GM23248 (cell line): ENCODE results near the gene ADORA1.

Experiments used
- EZH2 ChIP-seq: fragments of 200-600 bp; sonication (generic); IDR thresholded peaks from 2 replicates; pipeline ENCODE4 v1.6.1; 2018; ENCODE audit warnings: antibody characterized with exemption, mild to moderate bottlenecking; ENCODE audit not compliant: insufficient read depth, poor library complexity, severe bottlenecking
- EZH2phosphoT487 ChIP-seq: fragments of 200-600 bp; sonication (generic); IDR thresholded peaks from 2 replicates; pipeline ENCODE4 v1.6.1; 2018; ENCODE audit warnings: antibody characterized with exemption, moderate library complexity, mild to moderate bottlenecking, low read depth; ENCODE audit not compliant: insufficient read depth

DNA sequence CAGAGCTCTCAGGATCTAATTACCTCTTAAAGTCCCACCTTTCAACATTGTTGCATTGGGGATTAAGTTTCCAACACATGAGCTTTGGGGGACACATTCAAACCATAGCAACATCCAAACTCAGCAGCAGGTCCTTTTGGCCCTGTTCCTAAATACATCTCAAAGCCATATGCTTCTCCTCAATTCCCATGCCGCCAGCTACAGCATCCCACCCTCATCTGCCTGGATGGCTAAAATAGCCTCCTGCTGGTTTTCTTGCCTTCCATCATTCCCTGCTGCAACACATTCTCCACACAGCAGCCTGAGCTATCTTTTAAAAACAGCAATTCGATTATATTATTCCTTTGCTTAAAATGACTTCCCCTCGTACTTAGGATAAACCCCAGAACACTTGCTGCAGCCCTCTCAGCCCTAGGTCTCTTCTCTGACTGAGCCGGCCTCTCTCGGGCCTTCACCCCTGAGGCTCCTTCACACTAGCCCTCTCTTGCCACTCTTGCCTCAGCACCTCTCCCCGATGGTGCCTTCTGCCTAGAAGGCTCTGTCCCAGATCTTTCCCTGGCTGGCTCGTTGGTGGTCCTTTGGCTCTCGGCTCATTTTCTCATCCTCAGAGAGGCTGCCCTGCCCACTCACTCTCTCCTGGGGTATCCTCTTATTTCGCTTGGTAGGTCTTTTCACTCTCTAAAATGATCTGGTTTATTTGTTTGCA, 31.6 kb downstream of the ADORA1 start:
- TF ChIP-seq EZH2 (no peak), EZH2phosphoT487 (no peak)
